Hematopoietic multipotent progenitor cell (in vitro differentiated cells): ENCODE results near the gene HIPK2. TPM values are rescaled to one million over a fixed set of nuclear protein-coding genes. Genes with fewer than 3 reads are reported as not detected.

Experiments used
- DNase-seq, 3 donors: peaks; one replicate each; pipeline ENCODE4 v3.0.0-alpha.2; 2011 to 2015; ENCODE audit warnings: low read depth in 2 of 3, low spot score in 2 of 3
- total RNA-seq: library from RNA; depleted of rRNA; stranded (reverse); fragments of >200 nt; gene quantifications from one replicate; pipeline ENCODE4 v1.2.3, GENCODE V29; 2012

HIPK2 gene
- total RNA-seq, 1 donor = 15.6 TPM

DNA sequence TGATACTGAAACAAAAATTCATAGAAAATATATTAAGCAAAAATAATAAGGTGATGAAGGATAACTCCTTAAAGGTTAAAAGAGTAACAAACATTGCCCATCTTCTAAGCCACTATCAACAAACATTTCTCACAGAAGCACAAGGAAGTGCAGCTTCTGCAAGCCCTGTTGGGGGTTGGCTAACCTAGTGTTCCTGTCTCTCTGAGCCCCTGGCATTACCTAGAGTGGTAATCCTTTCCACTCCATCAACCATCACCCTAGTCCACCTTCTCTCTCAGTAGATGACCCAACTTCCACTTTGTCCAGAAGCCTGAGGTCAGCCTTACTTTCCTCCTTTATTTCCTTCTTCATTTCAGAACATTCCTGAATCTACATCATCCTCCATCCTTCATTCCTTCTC, 59.7 kb downstream of the HIPK2 start:
- no peak for DNase-seq

GRCh38 chr7:139716156-139716942, 61.4 kb downstream of the HIPK2 start:
- no peak for DNase-seq

- DNase-seq = no peak
These were observed 62.5 kb downstream of the HIPK2 start for GRCh38 chr7:139715194-139715815.

DNA sequence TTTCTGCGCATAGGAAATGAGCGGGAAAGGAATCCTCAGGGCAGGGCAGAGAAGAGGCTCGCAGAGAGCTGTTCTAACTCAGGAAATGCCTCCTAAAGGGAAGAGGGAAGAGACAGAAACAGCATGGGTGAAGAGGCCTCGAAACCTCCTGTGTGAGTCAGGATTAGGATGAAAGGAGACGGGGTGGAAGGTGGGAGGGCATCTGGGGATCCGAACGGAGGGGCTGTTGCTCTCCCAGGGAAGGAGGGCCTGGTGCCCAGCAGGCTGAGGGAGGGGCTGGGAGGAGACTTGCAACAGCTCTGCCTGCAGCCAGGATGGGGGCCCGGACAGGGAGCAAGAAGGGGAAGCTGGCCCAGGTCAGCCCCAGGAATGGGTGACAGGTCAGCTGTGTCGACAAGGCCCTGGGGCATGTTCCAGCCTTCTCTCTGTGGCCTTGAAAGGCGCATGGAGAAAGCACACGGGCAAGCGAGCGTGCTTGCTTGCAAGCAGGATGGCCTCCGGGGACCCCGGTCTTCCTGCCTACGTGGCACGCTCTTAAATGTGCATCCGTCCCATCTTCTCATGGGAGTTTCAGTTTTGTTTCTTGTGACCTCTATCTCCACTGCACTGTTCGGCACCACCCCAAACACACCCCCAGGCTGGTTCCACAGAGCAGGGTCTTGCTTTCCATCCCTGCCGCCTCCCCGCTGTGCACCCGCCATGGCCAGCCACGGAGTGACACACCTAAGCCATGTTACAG, 63.5 kb downstream of the HIPK2 start:
- no peak for DNase-seq

DNA sequence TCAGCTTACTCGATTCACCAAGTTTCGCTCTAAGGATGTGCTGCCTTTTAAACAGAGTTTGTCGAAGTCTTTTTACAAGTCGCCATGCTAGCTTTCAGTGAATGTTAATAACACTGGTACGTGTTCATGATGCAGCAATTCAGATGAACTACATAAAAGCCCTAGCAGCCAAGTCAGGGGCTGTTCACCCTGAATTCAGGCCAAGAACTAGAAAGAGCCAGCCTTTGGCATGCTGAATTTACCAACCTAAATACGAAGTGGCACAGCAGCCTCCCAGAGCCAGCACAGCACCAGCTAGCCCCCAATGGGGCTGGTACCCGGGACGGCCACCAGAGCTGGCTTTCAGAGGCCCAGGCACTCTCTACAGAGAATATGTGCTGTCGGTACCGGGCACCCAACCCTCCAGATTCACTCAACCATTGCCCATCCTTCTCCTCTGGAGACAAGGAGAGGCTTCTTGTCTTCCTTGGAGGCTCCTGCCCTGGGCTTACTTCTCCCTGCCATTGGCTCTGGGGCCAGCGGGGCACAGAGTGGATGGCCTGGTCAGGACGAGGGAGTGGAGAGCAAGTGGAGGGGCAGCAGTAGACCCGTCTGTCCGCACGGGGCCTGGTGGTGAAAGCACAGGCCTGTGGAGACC, 64.2 kb downstream of the HIPK2 start:
- no peak for DNase-seq

GRCh38 chr7:139713061-139713460, 64.7 kb downstream of the HIPK2 start:
- no peak for DNase-seq

DNA sequence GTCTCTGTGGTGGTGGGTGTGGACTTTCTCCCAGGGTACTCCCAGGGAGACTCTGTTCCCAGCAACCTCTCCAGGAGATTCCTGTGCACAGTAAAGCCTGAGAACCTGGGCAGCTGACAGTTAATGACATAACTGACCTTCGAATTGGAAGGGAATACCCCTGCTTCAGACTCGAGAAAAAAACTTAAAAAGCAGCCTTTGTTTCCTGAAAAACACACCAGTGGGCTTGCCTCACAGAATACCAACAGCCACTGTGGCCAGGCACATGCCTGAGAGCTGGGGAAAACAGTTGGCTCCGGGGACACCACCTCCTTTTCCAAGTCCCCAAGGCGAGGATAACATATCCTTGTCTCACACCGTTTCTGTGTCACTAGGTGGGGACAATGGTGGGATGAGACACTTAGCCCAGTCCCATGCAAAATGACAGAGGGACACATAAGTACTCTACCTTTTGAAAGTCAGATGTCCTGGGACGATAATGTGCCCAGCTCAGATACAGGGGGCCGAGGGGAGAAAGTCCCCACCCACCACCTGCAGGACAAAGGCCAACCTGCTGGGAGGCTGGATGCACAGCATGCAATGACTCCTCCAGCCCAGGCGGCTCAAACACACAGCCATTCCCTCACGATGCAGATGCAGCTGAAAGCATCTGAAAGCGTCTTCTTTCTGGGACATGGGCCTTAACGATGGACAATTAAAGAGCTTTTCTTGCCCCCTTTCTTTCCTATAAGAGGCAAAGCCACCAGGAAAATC, 65.6 kb downstream of the HIPK2 start:
- no peak for DNase-seq

DNA sequence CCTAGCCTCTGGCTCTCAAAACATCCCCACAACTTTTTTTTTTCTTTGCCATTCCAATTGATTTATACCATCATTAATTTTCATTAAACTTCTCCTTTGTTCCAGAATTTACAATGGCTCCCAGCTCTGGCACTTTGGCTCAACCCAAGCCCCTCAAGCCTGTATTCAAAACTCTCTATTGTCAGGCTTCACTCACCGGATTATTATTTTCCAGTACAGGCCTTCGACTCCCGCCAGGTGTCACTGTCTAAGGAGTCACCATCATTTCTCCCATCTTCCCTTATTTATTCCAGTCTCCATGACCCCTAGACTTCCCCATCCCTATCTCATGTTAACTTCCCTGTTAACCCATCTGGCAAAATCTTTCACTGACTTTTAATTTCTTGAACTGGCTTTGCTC, 67.8 kb downstream of the HIPK2 start:
- no peak for DNase-seq

DNA sequence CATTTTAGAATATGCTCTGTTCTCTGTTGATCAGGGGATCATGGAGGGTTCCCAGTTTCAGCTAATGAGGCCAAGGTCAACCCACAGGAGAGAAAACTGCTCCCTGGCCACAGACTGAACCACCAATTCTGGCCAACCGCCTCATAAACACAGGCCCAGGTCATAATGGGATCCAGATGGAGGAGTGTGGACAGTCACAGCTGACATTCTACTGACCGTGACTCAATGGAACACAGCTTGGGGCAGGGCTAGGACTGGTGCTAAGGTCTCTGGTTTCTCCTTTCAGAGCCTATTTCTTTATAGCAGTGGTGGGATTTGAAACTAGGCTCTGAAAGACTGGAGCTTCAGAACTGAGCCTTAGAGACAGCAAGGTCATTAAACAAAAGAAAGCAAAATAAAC, 68.3 kb downstream of the HIPK2 start:
- no peak for DNase-seq

- no peak for DNase-seq
These were observed 69.3 kb downstream of the HIPK2 start for GRCh38 chr7:139708541-139708940.

GRCh38 chr7:139706837-139707236, 71.0 kb downstream of the HIPK2 start:
- no peak for DNase-seq

DNA sequence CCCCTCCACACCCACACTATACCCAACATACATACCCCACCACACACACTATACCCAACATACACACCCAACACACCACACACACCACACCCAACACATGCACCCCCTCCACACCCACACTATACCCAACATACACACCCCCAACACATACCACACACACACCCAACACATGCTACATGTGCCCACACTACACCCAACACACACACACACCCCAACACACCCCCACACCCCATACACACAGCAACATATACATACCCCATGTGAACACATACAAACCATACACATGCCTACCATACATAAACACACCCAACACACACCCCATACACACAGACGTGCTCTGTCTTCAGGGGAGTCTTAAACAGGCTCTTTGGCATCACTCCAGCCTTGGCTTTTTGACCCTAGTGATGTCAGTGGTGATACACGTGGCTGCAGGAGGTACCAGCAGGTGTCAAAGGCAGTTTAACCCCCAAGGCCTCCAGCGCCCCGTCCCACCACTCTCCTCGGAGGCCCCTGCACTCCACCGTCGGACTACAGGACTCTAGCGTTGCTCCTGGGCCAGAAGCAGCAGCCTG, 73.4 kb downstream of the HIPK2 start:
- DNase-seq = no peak

DNA sequence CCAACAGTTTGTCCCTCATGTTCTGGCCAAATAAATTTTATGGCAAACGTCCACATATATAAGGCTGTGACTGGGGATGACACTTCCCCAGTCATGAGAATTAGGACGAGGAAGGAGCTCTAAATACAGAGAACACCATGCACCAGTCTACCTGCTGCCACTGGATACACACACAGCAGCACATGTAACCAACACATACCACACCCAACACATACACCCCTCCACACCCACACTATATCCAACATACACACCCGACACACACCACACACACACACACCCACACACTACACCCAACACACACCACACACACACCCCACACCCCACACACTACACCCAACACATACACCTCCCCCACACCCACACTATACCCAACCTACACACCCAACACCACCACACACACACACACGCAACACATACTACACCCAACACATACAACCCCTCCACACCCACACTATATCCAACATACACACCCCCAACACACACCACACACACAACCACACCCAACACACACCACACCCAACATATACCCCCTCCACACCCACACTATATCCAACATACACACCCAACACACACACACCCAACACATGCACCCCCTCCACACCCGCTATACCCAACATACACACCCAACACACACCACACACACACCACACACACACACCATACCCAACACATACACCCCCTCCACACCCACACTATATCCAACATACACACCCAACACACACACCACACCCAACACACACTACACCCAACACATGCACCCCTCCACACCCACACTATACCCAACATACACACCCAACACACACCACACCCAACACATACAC, 74.1 kb downstream of the HIPK2 start:
- DNase-seq = no peak

DNA sequence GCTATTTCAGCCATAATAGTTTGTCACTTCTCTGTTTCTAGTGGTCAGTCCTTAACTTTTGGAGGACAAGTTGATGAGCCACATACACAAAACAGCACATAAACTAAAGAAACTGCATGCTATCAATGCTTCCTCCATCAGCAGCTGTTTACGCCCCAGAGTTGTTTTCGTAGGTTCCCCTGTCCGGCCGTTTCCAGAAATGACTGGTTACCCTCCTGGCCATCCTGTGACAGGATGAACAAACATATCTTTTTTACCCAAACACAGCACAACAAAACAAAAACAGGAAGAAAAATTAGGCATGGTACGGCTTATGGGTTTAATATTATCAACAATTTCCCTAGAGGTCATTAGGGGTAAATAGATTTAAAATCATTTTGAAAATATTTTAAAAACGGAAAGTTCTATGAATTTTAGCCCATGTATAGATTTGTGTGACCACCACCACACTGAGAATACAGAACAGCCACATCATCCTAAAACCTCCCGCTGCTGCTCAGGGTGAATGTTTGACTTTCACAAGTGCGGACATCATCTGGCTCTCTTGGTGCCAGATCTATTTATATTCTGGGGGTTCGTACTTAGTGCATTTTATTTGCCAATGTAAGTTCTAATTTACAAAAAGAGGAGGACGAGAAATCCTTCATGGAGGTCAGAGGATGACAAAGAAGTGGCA, 74.8 kb downstream of the HIPK2 start:
- no peak for DNase-seq

GRCh38 chr7:139702313-139702731, 75.5 kb downstream of the HIPK2 start:
- no peak for DNase-seq

GRCh38 chr7:139701908-139702307, 75.9 kb downstream of the HIPK2 start:
- no peak for DNase-seq

GRCh38 chr7:139700505-139701235, 77.1 kb downstream of the HIPK2 start:
- DNase-seq = no peak
